ENCODE measurements around the gene TRIO.

GRCh38 chr5:14351086-14351661 is 208.0 kb downstream of the TRIO start:
- no peak for TF ChIP-seq CTCF (IDR thresholded peaks at IDR 0.05; ENCODE audit: low read depth, low read length, poor library complexity, severe bottlenecking)
- TF ChIP-seq EZH2phosphoT487 (IDR thresholded peaks at IDR 0.05; ENCODE audit: borderline replicate concordance, low read length): no peak
